Endothelial cell of umbilical vein (primary cell): ENCODE measurements around the gene SLC30A7. TPM values are rescaled to one million over a fixed set of nuclear protein-coding genes. Genes with fewer than 3 reads are reported as not detected.

ENCODE experiments used
- BruUV-seq: library from RNA; stranded (reverse); fragments of 400-500 nt; replicated peaks from 2 replicates; lab custom pipeline; 2021; lab: Mats Ljungman, UMichigan
- CTCF ChIA-PET: fragments of 300-600, 350-600 bp; sonication (Branson Sonifier 250); formaldehyde crosslinking; loops from one replicate; lab custom pipeline; 2021; ENCODE audit warnings: antibody characterized with exemption, inconsistent platforms; lab: Charles Lee
- POLR2A ChIA-PET: fragments of 300-600, 350-600 bp; sonication (Branson Sonifier 250); formaldehyde crosslinking; loops from one replicate; lab custom pipeline; 2021; ENCODE audit warnings: antibody characterized with exemption, inconsistent platforms; lab: Charles Lee
- DNase-seq: peaks from one replicate; pipeline ENCODE4 v3.0.0-alpha.2; 2011; ENCODE audit warnings: low read depth, low spot score
- FAIRE-seq: peaks from 2 replicates; lab custom pipeline; 2011; peaks lifted over from hg19 to GRCh38; lab: Jason Lieb, UNC
- H2AFZ ChIP-seq: 2 replicates; pipeline ENCODE4 v1.6.0; 2012; ENCODE audit warnings: low read depth, low read length, control low read depth, inconsistent platforms
- H3K27ac ChIP-seq: 2 replicates; pipeline ENCODE4 v1.5.1; 2011; ENCODE audit warnings: low read depth, mild to moderate bottlenecking, control low read depth, low read length, moderate library complexity; ENCODE audit not compliant: insufficient read depth
- H3K27me3 ChIP-seq, 2 experiments: 2 replicates each; pipeline versions ENCODE4 v1.6.0 to v1.6.1; 2011; ENCODE audit warnings: low read length in 2 of 2, mixed read lengths in 1 of 2; ENCODE audit not compliant: control insufficient read depth in 2 of 2, insufficient read depth in 2 of 2
- H3K36me3 ChIP-seq, 2 experiments: 2 replicates in 1 of 2; 3 replicates in 1 of 2; pipeline ENCODE4 v1.5.1; 2011; ENCODE audit warnings: low read length in 2 of 2, mild to moderate bottlenecking in 1 of 2, moderate library complexity in 1 of 2; ENCODE audit not compliant: control insufficient read depth in 2 of 2, insufficient read depth in 2 of 2; ENCODE audit errors: extremely low read depth in 1 of 2
- H3K4me1 ChIP-seq: 3 replicates; pipeline ENCODE4 v1.5.1; 2011; ENCODE audit warnings: mild to moderate bottlenecking, low read length; ENCODE audit not compliant: control insufficient read depth, insufficient read depth; ENCODE audit errors: extremely low read depth
- H3K4me2 ChIP-seq: 2 replicates; pipeline ENCODE4 v1.6.1; 2011; ENCODE audit warnings: low read length, control low read depth, mixed read lengths; ENCODE audit not compliant: insufficient read depth
- H3K4me3 ChIP-seq, 3 experiments: fragments of 200-600 bp in 1 of 3; sonication (generic), shearing (Covaris generic) in 1 of 3; replicated peaks in 1 of 3; 2 replicates each; pipeline ENCODE4 v1.5.1; 2011 to 2016; ENCODE audit warnings: control low read depth in 3 of 3, low read length in 3 of 3, mild to moderate bottlenecking in 2 of 3, inconsistent platforms in 1 of 3, low read depth in 1 of 3, moderate library complexity in 1 of 3; ENCODE audit not compliant: insufficient read depth in 1 of 3
- H3K79me2 ChIP-seq: 2 replicates; pipeline ENCODE4 v1.6.0; 2012; ENCODE audit warnings: low read length, inconsistent platforms; ENCODE audit not compliant: control insufficient read depth, insufficient read depth
- H3K9ac ChIP-seq: replicated peaks from 2 replicates; pipeline ENCODE3; 2011; ENCODE audit warnings: low read length, control low read depth; ENCODE audit not compliant: insufficient read depth; ENCODE audit errors: extremely low read depth
- H3K9me1 ChIP-seq: replicated peaks from 3 replicates; pipeline ENCODE4 v1.6.0; 2011; ENCODE audit warnings: mild to moderate bottlenecking, low read length; ENCODE audit not compliant: control insufficient read depth, insufficient read depth; ENCODE audit errors: extremely low read depth
- H3K9me3 ChIP-seq: replicated peaks from 2 replicates; pipeline ENCODE4 v1.5.1; 2012; ENCODE audit warnings: low read length, inconsistent platforms; ENCODE audit not compliant: control insufficient read depth, insufficient read depth
- H4K20me1 ChIP-seq: replicated peaks from 2 replicates; pipeline ENCODE3; 2011; ENCODE audit warnings: mild to moderate bottlenecking, low read length; ENCODE audit not compliant: control insufficient read depth, insufficient read depth; ENCODE audit errors: extremely low read depth
- EZH2 ChIP-seq: IDR thresholded peaks from 2 replicates; pipeline ENCODE4 v1.6.1; 2012; ENCODE audit warnings: borderline replicate concordance, low read depth, mild to moderate bottlenecking, moderate library complexity, low read length, inconsistent platforms; ENCODE audit not compliant: severe bottlenecking
- FOS ChIP-seq: IDR thresholded peaks from 2 replicates; pipeline ENCODE4 v1.6.1; 2011; ENCODE audit warnings: mild to moderate bottlenecking, low read length, moderate library complexity, borderline replicate concordance; ENCODE audit not compliant: insufficient read depth
- GATA2 ChIP-seq: IDR thresholded peaks from 2 replicates; pipeline ENCODE4 v1.7.0; 2011; ENCODE audit warnings: low read depth, mild to moderate bottlenecking, moderate library complexity, mixed read lengths, low read length; ENCODE audit not compliant: insufficient read length, insufficient read depth
- JUN ChIP-seq: IDR thresholded peaks from 2 replicates; pipeline ENCODE4 v1.6.1; 2011; ENCODE audit warnings: borderline replicate concordance, low read depth; ENCODE audit not compliant: insufficient read length, insufficient read depth
- MYC ChIP-seq: IDR thresholded peaks from one replicate; pipeline ENCODE4 v1.6.1; 2011; ENCODE audit warnings: mild to moderate bottlenecking, low read depth, low read length
- POLR2A ChIP-seq: IDR thresholded peaks from 2 replicates; pipeline ENCODE4 v1.6.1; 2012; ENCODE audit warnings: low read depth, mild to moderate bottlenecking, control low read depth, low read length
- POLR2AphosphoS5 ChIP-seq: IDR thresholded peaks from 2 replicates; pipeline ENCODE4 v1.6.1; 2012; ENCODE audit warnings: low read depth, mild to moderate bottlenecking, control low read depth, low read length, moderate library complexity; ENCODE audit not compliant: insufficient read depth
- dilution Hi-C: fragments of 300-500 bp; cut with MboI; formaldehyde crosslinking; loops from one replicate; pipeline ENCODE4 v1.15.0; 2019; ENCODE audit warnings: low sequenced_read_pairs; ENCODE audit not compliant: extremely low pct_ligation_motif_present
- intact Hi-C: fragments of 100-400 bp; cut with micrococcal nuclease; formaldehyde crosslinking; loops from one replicate; pipeline ENCODE4 v1.10.0; 2022
- polyA plus RNA-seq, 4 experiments: library from polyadenylated mRNA; depleted of rRNA in 3 of 4; stranded (reverse) in 3 of 4; unstranded in 1 of 4; fragments of >200 nt; gene quantifications; 2 replicates each; pipeline versions ENCODE4 v1.2.1 to v1.2.3, GENCODE V29; 2011 to 2012; ENCODE audit warnings: missing spikeins in 1 of 4
- total RNA-seq: library from RNA; stranded (reverse); gene quantifications from 2 replicates; pipeline ENCODE4 v1.2.3, GENCODE V29; 2021
- TF ChIP-seq, protein P1 (sequence below): IDR thresholded peaks from 2 replicates; pipeline ENCODE4 v1.6.1; 2011; ENCODE audit not compliant: insufficient read depth, insufficient read length
- TF ChIP-seq, protein P2 (sequence below), 2 donors: IDR thresholded peaks; 1 replicate in 1 of 2; 2 replicates in 1 of 2; pipeline ENCODE4 v1.5.1; 2011; ENCODE audit warnings: low read length in 2 of 2, mild to moderate bottlenecking in 2 of 2, moderate library complexity in 2 of 2, control low read depth in 1 of 2, inconsistent platforms in 1 of 2, low read depth in 1 of 2; ENCODE audit not compliant: insufficient read depth in 1 of 2; ENCODE audit errors: extremely low read depth in 1 of 2

SLC30A7 gene
- total and polyA plus RNA-seq, 2 donors (not counting 3 experiments of a cell fraction or from before 2014, with no cell fraction given): 9.3 to 38.6 TPM

DNA sequence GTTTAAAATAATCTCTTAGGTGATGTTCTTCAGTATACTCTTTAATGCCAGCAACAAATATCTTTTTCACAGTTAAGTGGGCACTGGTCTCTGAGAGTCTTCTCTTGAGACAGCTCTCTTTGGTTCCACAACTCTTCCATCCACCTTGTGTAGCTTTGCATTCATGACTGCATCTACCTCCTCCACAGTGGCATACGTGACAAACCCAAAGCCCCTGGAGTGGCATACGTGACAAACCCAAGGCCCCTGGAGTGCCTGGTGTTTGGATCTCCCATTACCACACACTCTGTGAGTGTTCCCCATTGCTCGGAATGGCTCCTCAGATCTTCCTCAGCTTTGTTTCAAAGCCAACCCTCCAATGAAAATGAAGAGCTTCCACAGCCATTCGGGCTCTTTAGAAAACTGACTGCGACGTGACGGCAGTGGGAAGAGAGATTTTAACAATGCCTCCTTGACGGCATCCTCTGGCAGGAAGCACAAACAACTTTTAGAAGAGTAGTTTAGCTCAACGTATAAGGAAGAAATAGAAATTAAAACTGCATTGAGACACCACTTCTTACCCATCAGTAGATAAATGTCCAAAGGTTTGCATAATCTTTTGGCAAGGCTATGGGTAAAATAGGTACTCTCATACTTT lies 45.8 kb downstream of the SLC30A7 start:
- no peak overlapping the region for H3K9ac ChIP-seq
- no peaks in the 10 kb centered on the region for H3K9me1 ChIP-seq
- no peak overlapping the region for H3K4me3 ChIP-seq
- H3K79me2 ChIP-seq: no peaks in the 10 kb centered on the region
- BruUV-seq: no TSS peak
- H3K4me2 ChIP-seq: no peak overlapping the region
- DNase-seq (no peak), FAIRE-seq (no peak)
- peaks cover 0 to 3% of the 10 kb centered on the region in 2 experiments for H3K36me3 ChIP-seq
- TF ChIP-seq EZH2 (no peak), POLR2AphosphoS5 (no peak), POLR2A (no peak), FOS (no peak), GATA2 (no peak), JUN (no peak), MYC (no peak)
- TF ChIP-seq, protein P1, sequence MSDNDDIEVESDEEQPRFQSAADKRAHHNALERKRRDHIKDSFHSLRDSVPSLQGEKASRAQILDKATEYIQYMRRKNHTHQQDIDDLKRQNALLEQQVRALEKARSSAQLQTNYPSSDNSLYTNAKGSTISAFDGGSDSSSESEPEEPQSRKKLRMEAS: no peak
- TF ChIP-seq, protein P2, sequence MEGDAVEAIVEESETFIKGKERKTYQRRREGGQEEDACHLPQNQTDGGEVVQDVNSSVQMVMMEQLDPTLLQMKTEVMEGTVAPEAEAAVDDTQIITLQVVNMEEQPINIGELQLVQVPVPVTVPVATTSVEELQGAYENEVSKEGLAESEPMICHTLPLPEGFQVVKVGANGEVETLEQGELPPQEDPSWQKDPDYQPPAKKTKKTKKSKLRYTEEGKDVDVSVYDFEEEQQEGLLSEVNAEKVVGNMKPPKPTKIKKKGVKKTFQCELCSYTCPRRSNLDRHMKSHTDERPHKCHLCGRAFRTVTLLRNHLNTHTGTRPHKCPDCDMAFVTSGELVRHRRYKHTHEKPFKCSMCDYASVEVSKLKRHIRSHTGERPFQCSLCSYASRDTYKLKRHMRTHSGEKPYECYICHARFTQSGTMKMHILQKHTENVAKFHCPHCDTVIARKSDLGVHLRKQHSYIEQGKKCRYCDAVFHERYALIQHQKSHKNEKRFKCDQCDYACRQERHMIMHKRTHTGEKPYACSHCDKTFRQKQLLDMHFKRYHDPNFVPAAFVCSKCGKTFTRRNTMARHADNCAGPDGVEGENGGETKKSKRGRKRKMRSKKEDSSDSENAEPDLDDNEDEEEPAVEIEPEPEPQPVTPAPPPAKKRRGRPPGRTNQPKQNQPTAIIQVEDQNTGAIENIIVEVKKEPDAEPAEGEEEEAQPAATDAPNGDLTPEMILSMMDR (IDR thresholded peaks at IDR 0.05; ENCODE audit: extremely low read depth in 1 of 2, insufficient read depth in 1 of 2, low read depth in 1 of 2, low read length in 2 of 2): no peak
- H3K27me3 ChIP-seq: no peaks in the 10 kb centered on the region
- POLR2A ChIA-PET: no interaction called here
- H4K20me1 ChIP-seq: no peaks in the 10 kb centered on the region
- intact Hi-C loops (no loop called here), dilution Hi-C loops (no loop called here)
- peaks cover 3% of the 10 kb centered on the region for H3K4me1 ChIP-seq
- CTCF ChIA-PET: interaction anchor here (1.2 to 1.5 kb wide), 2 partner anchors 20 to 346 kb away, joined by 3 to 4 read pairs; no protein-coding TSS in a partner anchor
- no peaks in the 10 kb centered on the region for H3K9me3 ChIP-seq
- no peak overlapping the region for H2AFZ ChIP-seq
- no peak overlapping the region for H3K27ac ChIP-seq
